PC-9 (cell line): ENCODE data around the gene ADGRB3. TPM values are rescaled to one million over a fixed set of nuclear protein-coding genes. Genes with fewer than 3 reads are reported as not detected.

Experiments used
- BruUV-seq: library from RNA; stranded (reverse); fragments of 400-500 nt; replicated peaks from 2 replicates; lab custom pipeline; 2021; lab: Mats Ljungman, UMichigan
- CTCF ChIA-PET: fragments of 300-600 bp; sonication (Branson Sonifier 250); formaldehyde crosslinking; loops from one replicate; lab custom pipeline; 2022; ENCODE audit warnings: antibody characterized with exemption; lab: Charles Lee
- POLR2A ChIA-PET: fragments of 300-600 bp; sonication (Branson Sonifier 250); formaldehyde crosslinking; loops from one replicate; lab custom pipeline; 2022; ENCODE audit warnings: antibody characterized with exemption; ENCODE audit not compliant: unreplicated experiment; lab: Charles Lee
- DNase-seq, 2 experiments: peaks; one replicate each; pipeline versions ENCODE4 v3.0.0 to v3.0.0-alpha.2; 2015 to 2022; ENCODE audit warnings: mixed read lengths in 1 of 2
- H2AFZ ChIP-seq: fragments of 200-600 bp; sonication (generic); 2 replicates; pipeline ENCODE4 v1.8.1; 2017; ENCODE audit warnings: antibody characterized with exemption
- H3F3A ChIP-seq: fragments of 200-600 bp; sonication (generic); 2 replicates; pipeline ENCODE4 v1.8.1; 2017; ENCODE audit warnings: antibody characterized with exemption, mild to moderate bottlenecking, low read depth; ENCODE audit not compliant: insufficient read depth
- H3K27ac ChIP-seq: fragments of 200-600 bp; sonication (generic); 2 replicates; pipeline ENCODE4 v1.6.1; 2016; ENCODE audit warnings: mixed run types
- H3K27me3 ChIP-seq: fragments of 200-600 bp; sonication (generic); 2 replicates; pipeline ENCODE4 v1.6.1; 2016; ENCODE audit warnings: low read depth, mixed run types; ENCODE audit not compliant: insufficient read depth
- H3K36me3 ChIP-seq: fragments of 200-600 bp; sonication (generic); 2 replicates; pipeline ENCODE4 v1.6.1; 2016; ENCODE audit warnings: low read depth, mixed run types
- H3K4me1 ChIP-seq: fragments of 200-600 bp; sonication (generic); replicated peaks from 2 replicates; pipeline ENCODE4 v1.6.1; 2016; ENCODE audit warnings: mixed run types; ENCODE audit not compliant: insufficient read depth
- H3K4me2 ChIP-seq: fragments of 200-600 bp; sonication (generic); 2 replicates; pipeline ENCODE4 v1.6.1; 2017; ENCODE audit warnings: mixed run types
- H3K4me3 ChIP-seq: fragments of 200-600 bp; sonication (generic); 2 replicates; pipeline ENCODE4 v1.6.1; 2016; ENCODE audit warnings: mixed run types
- H3K79me2 ChIP-seq: fragments of 200-600 bp; sonication (generic); 2 replicates; pipeline ENCODE4 v1.6.1; 2017; ENCODE audit warnings: low read depth, mixed run types
- H3K9me2 ChIP-seq: fragments of 200-600 bp; sonication (generic); 2 replicates; pipeline ENCODE4 v1.8.1; 2017; ENCODE audit warnings: mild to moderate bottlenecking; ENCODE audit not compliant: insufficient read depth
- H3K9me3 ChIP-seq: fragments of 200-600 bp; sonication (generic); 2 replicates; pipeline ENCODE4 v1.8.1; 2016; ENCODE audit warnings: low read depth; ENCODE audit not compliant: insufficient read depth
- H4K20me1 ChIP-seq: fragments of 200-600 bp; sonication (generic); 2 replicates; pipeline ENCODE4 v1.8.1; 2017; ENCODE audit not compliant: insufficient read depth
- EZH2 ChIP-seq: fragments of 200-600 bp; sonication (generic); IDR thresholded peaks from 2 replicates; pipeline ENCODE4 v1.8.0; 2017; ENCODE audit warnings: antibody characterized with exemption, low read depth
- intact Hi-C: fragments of 100-400 bp; cut with micrococcal nuclease; formaldehyde crosslinking; loops from one replicate; pipeline ENCODE4 v1.10.0; 2022; ENCODE audit not compliant: unreplicated experiment
- total RNA-seq: library from RNA; stranded (reverse); gene quantifications from 2 replicates; pipeline ENCODE4 v1.2.3, GENCODE V29; 2021
- TF ChIP-seq, protein P1 (sequence below): fragments of 200-600 bp; sonication (generic); conservative IDR thresholded peaks from 2 replicates; pipeline ENCODE4 v1.6.1; 2017; ENCODE audit warnings: mixed run types, antibody characterized with exemption, mild to moderate bottlenecking, moderate library complexity

Gene ADGRB3
- total RNA-seq, 1 experiment from 2014 or later, result not detected

- Histone ChIP-seq H3K36me3 (no peaks in the 10 kb centered on the region), H3K9me3 (no peaks in the 10 kb centered on the region), H3F3A (no peaks in the 10 kb centered on the region), H3K9me2 (no peaks in the 10 kb centered on the region), H3K4me1 (no peaks in the 10 kb centered on the region), H3K27ac (no peak overlapping the region), H4K20me1 (no peaks in the 10 kb centered on the region), H3K27me3 (no peaks in the 10 kb centered on the region), H3K4me3 (no peak overlapping the region), H3K79me2 (no peaks in the 10 kb centered on the region), H2AFZ (no peak overlapping the region), H3K4me2 (no peak overlapping the region)
- intact Hi-C loops, result loop anchor here (5.0 kb wide), 1 partner anchor 853 kb away; no protein-coding TSS in a partner anchor
- no peak for TF ChIP-seq EZH2
- TF ChIP-seq, protein P1, sequence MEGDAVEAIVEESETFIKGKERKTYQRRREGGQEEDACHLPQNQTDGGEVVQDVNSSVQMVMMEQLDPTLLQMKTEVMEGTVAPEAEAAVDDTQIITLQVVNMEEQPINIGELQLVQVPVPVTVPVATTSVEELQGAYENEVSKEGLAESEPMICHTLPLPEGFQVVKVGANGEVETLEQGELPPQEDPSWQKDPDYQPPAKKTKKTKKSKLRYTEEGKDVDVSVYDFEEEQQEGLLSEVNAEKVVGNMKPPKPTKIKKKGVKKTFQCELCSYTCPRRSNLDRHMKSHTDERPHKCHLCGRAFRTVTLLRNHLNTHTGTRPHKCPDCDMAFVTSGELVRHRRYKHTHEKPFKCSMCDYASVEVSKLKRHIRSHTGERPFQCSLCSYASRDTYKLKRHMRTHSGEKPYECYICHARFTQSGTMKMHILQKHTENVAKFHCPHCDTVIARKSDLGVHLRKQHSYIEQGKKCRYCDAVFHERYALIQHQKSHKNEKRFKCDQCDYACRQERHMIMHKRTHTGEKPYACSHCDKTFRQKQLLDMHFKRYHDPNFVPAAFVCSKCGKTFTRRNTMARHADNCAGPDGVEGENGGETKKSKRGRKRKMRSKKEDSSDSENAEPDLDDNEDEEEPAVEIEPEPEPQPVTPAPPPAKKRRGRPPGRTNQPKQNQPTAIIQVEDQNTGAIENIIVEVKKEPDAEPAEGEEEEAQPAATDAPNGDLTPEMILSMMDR, result no peak
- BruUV-seq, result no TSS peak
- CTCF ChIA-PET, result no interaction called here
- DNase-seq, result no peak
- POLR2A ChIA-PET, result no interaction called here
These were observed 239.7 kb downstream of the ADGRB3 start for GRCh38 chr6:68874747-68875146.

GRCh38 chr6:68875403-68875802, 240.3 kb downstream of the ADGRB3 start:
- Histone ChIP-seq H3K79me2 (no peaks in the 10 kb centered on the region), H4K20me1 (no peaks in the 10 kb centered on the region), H3K27ac (no peak overlapping the region), H3K9me3 (no peaks in the 10 kb centered on the region), H3K36me3 (no peaks in the 10 kb centered on the region), H3K9me2 (no peaks in the 10 kb centered on the region), H3K4me3 (no peak overlapping the region), H3F3A (no peaks in the 10 kb centered on the region), H3K4me1 (no peaks in the 10 kb centered on the region), H2AFZ (no peak overlapping the region), H3K4me2 (no peak overlapping the region), H3K27me3 (no peaks in the 10 kb centered on the region)
- CTCF ChIA-PET, result no interaction called here
- POLR2A ChIA-PET, result no interaction called here
- intact Hi-C loops, result loop anchor here (5.0 kb wide), 1 partner anchor 852 kb away; no protein-coding TSS in a partner anchor
- no peak for TF ChIP-seq EZH2
- TF ChIP-seq, protein P1, result no peak
- no peak for DNase-seq
- BruUV-seq, result no TSS peak

DNA sequence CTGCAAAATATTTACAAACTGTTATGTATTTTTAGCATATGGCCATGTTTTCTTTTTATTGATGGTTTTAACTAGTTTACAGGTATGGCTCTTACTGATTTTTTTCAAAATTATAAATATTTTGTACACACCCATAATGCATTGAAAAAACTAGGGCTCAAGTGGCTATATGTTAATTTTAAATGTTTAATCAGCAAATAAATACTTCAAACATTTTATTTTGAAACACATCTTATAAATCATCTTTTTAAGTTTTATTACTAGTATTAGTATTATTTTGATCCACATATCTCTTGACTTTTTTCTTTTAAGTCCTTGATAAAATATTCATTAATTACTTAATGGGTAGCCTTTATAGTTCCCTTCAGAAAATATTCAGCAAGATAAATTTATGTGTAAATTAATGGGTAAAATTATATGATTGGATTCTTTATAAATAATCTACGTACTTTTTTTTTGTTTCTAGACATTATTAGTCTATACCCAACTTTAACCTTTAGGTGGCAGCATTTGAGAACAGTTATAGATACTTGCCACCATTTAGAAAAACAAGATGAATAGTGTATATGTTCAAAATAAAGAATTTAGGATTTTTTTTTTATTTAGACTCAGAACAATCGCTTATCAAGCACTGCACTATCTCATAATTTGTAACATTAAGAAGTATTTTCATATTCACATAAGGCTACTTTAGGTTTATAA, 241.9 kb downstream of the ADGRB3 start:
- no peak for DNase-seq
- CTCF ChIA-PET, result no interaction called here
- POLR2A ChIA-PET, result no interaction called here
- H3K36me3 ChIP-seq, result no peaks in the 10 kb centered on the region
- no peaks in the 10 kb centered on the region for H3K27me3 ChIP-seq
- no peaks in the 10 kb centered on the region for H3K9me2 ChIP-seq
- H3K4me1 ChIP-seq, result no peaks in the 10 kb centered on the region
- H3K9me3 ChIP-seq, result no peaks in the 10 kb centered on the region
- H3K4me2 ChIP-seq, result no peak overlapping the region
- no peaks in the 10 kb centered on the region for H3K79me2 ChIP-seq
- TF ChIP-seq, protein P1, result peak; percentile 66
- no peak for TF ChIP-seq EZH2
- H4K20me1 ChIP-seq, result no peaks in the 10 kb centered on the region
- H3K4me3 ChIP-seq, result no peak overlapping the region
- no peaks in the 10 kb centered on the region for H3F3A ChIP-seq
- intact Hi-C loops, result loop anchor here (5.0 kb wide), 1 partner anchor 850 kb away; no protein-coding TSS in a partner anchor
- no peak overlapping the region for H2AFZ ChIP-seq
- no peak overlapping the region for H3K27ac ChIP-seq
- BruUV-seq, result no TSS peak
